AG04449 (cell line): Measurements from ENCODE around the gene PHYKPL.

Experiments used
- CTCF ChIA-PET: fragments of 350-600 bp; formaldehyde crosslinking; extraction: SDS; loops from one replicate; lab custom pipeline; 2021; ENCODE audit warnings: antibody characterized with exemption; lab: Yijun Ruan, JAX
- POLR2A ChIA-PET: fragments of 400-600, 350-600 bp; formaldehyde crosslinking; extraction: SDS; loops from one replicate; lab custom pipeline; 2020; ENCODE audit warnings: antibody characterized with exemption, inconsistent platforms; lab: Yijun Ruan, JAX
- DNase-seq: peaks from one replicate; pipeline ENCODE4 v3.0.0-alpha.2; 2010; ENCODE audit warnings: low read depth, low spot score
- H3K4me3 ChIP-seq: 2 replicates; pipeline ENCODE4 v1.5.1; 2011; ENCODE audit warnings: low read depth, mild to moderate bottlenecking, control low read depth, low read length
- CTCF ChIP-seq: IDR thresholded peaks from one replicate; pipeline ENCODE4 v1.5.1; 2011; ENCODE audit warnings: mild to moderate bottlenecking, moderate library complexity, low read length, control low read depth, inconsistent platforms; ENCODE audit not compliant: insufficient read depth; ENCODE audit errors: missing control alignments

The PHYKPL gene

GRCh38 chr5:178267876-178268275 lies 35.3 kb upstream of the PHYKPL start:
- CTCF ChIA-PET = no interaction called here
- H3K4me3 ChIP-seq = no peak overlapping the region
- TF ChIP-seq CTCF = no peak
- no peak for DNase-seq
- POLR2A ChIA-PET = no interaction called here

- DNase-seq = no peak
- CTCF ChIA-PET = no interaction called here
- TF ChIP-seq CTCF = no peak
- POLR2A ChIA-PET = no interaction called here
- H3K4me3 ChIP-seq = no peak overlapping the region
Observed at GRCh38 chr5:178267245-178267644, 34.6 kb upstream of the PHYKPL start.

GRCh38 chr5:178266581-178266980 lies 34.0 kb upstream of the PHYKPL start:
- CTCF ChIA-PET = no interaction called here
- TF ChIP-seq CTCF = no peak

GRCh38 chr5:178265746-178266145 lies 33.1 kb upstream of the PHYKPL start:
- no peak for DNase-seq
- ChIA-PET CTCF (no interaction called here), POLR2A (no interaction called here)
- no peak for TF ChIP-seq CTCF
- no peak overlapping the region for H3K4me3 ChIP-seq

More at GRCh38 chr5:178266581-178266980, 34.0 kb upstream of the PHYKPL start:
- no peak for DNase-seq
- POLR2A ChIA-PET = no interaction called here
- no peak overlapping the region for H3K4me3 ChIP-seq

- CTCF ChIA-PET = no interaction called here
- POLR2A ChIA-PET = no interaction called here
- no peak overlapping the region for H3K4me3 ChIP-seq
- no peak for DNase-seq
- TF ChIP-seq CTCF = no peak
Observed at GRCh38 chr5:178264044-178264443, 31.4 kb upstream of the PHYKPL start.

GRCh38 chr5:178261666-178262600 lies 29.3 kb upstream of the PHYKPL start:
- ChIA-PET CTCF (no interaction called here), POLR2A (interaction anchor here (0.5 kb wide), 1 partner anchor 300 kb away, joined by 3 read pairs; no protein-coding TSS in a partner anchor)
- TF ChIP-seq CTCF = no peak
- H3K4me3 ChIP-seq = no peak overlapping the region
- no peak for DNase-seq
